CD4-positive, alpha-beta T cell treated with Interleukin-1 beta for 1 hour (primary cell): Measurements from ENCODE around the gene ZGPAT.
"Not testable (repeated sequence)": the region's sequence is repeated elsewhere in the genome, so short reads cannot be mapped to it uniquely, and the experiment has no call there.

Experiments
- DNase-seq, 2 donors: peaks; one replicate each; pipeline ENCODE4 v3.0.0-alpha.2; 2020 to 2022

Gene ZGPAT

GRCh38 chr20:63703976-63704748 lies 3.7 kb upstream of the ZGPAT start:
- DNase-seq, result no peak

DNA sequence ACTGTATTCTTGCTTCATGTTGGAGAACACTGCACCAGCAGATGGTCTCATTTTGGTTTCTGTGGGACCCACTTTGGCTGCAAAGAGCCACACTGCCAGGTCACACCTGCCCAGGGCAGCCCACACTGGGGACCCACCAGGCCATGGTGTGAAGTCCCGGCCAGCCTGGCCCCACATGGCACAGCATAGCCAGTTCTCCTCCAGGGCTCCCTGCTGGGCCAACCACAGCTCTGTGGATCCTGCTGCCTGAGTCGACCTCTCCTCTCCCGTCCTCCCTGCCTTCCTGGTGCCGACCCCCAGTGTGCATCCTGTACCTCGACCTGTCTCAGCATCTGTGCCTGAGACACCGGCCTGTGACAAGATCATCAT lies 3.1 kb upstream of the ZGPAT start:
- DNase-seq, result no peak

GRCh38 chr20:63705232-63706026 lies 2.4 kb upstream of the ZGPAT start:
- no peak for DNase-seq

DNA sequence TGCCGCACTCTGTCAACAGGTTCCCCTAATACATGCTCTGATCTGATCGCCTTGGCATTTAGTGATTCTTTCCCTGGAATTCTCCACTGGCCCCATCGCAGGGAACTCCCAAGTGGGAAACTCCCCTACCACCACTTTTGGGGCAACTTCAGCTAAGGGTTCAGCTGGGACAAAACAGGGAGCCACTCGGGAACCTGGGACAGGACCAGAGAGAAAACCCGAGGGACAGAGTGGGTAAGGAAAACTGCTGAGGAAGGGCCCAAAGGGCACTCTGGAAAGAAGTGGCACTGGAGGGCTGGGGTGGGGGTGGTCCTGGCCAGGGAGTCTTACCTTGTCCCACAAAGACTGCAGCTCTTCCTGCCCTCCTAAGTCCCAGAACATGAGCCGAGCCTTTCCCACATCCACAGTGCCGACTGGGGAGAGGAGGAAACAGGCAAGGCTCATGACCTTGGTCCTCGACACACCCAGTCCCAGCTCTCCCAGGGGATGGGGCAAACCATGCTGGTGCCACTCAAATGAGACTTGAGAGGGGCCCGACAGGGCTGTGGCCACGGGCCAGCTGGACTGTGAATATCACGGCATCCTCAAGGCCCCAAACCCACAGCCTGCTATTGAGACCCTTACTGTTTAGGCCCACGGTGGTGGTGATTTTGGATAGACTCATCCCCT lies 1.7 kb upstream of the ZGPAT start:
- no peak for DNase-seq

GRCh38 chr20:63706852-63707557 lies 834 bp upstream of the ZGPAT start:
- peak; percentile 51 to 64 for DNase-seq

GRCh38 chr20:63708301-63709148 lies 686 bp downstream of the ZGPAT start:
- DNase-seq, result no peak

DNA sequence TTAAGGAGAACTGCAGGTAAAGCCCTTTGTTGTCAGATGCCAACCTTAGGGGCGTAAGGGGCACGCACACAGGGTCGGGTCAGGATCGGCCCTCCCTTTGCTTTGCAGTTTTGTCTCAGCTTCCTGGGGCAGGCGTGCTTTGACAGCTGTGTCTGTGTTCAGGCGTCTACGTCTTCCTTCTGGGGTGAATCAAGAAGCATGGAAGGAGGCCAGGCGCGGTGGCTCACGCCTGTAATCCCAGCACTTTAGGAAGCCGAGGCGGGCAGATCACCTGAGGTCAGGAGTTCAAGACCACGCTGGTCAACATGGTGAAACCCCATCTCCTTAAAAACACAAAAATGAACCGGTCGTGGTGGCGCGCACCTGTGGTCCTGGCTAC lies 1.3 kb downstream of the ZGPAT start:
- no peak for DNase-seq

DNA sequence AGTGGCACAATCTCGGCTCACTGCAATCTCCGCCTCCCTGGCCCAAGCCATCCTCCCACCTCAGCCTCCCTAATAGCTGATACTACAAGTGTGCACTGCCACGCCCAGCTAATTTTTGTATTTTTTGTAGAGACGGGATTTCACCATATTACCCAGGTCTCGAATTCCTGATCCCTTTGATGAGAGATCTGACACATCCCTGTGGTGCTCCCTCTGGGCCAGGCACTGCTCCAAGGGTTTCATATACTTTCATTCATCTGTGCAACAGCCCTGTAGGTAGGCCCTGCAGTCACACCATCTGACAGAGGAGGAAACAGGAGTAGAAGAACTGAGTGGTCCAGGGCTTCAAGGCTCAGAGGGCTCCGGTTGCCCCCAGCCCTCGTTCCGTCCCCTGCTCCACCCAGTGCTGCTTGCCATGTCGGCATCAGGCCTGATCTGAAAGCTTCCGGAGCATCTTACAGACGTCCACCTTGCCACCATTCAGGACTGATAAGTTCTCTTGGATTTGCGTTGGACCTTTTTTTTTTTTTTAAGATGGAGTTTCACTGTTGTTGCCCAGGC lies 3.3 kb downstream of the ZGPAT start:
- no peak for DNase-seq

GRCh38 chr20:63712191-63712590 lies 4.4 kb downstream of the ZGPAT start:
- no peak for DNase-seq

- no peak for DNase-seq
Measured at GRCh38 chr20:63714858-63715257, 7.0 kb downstream of the ZGPAT start.

GRCh38 chr20:63718996-63719395 lies 11.2 kb downstream of the ZGPAT start:
- DNase-seq, result no peak

DNA sequence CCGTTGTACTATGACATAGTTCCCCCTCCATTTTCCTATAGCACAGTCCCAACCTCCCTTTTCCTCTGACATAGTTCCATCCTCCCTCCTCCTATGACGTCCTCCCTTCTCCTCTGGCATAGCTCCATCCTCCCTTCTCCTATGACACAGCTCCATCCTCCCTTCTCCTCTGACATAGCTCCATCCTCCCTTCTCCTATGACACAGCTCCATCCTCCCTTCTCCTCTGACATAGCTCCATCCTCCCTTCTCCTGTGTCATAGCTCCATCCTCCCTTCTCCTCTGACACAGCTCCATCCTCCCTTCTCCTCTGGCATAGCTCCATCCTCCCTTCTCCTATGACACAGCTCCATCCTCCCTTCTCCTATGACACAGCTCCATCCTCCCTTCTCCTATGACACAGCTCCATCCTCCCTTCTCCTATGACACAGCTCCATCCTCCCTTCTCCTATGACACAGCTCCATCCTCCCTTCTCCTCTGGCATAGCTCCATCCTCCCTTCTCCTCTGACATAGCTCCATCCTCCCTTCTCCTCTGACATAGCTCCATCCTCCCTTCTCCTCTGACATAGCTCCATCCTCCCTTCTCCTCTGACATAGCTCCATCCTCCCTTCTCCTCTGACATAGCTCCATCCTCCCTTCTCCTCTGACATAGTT lies 15.3 kb downstream of the ZGPAT start:
- DNase-seq, result not testable (repeated sequence)

GRCh38 chr20:63730189-63730733 lies 22.4 kb downstream of the ZGPAT start:
- not testable (repeated sequence) for DNase-seq

GRCh38 chr20:63731410-63731809 lies 23.6 kb downstream of the ZGPAT start:
- DNase-seq, result no peak

DNA sequence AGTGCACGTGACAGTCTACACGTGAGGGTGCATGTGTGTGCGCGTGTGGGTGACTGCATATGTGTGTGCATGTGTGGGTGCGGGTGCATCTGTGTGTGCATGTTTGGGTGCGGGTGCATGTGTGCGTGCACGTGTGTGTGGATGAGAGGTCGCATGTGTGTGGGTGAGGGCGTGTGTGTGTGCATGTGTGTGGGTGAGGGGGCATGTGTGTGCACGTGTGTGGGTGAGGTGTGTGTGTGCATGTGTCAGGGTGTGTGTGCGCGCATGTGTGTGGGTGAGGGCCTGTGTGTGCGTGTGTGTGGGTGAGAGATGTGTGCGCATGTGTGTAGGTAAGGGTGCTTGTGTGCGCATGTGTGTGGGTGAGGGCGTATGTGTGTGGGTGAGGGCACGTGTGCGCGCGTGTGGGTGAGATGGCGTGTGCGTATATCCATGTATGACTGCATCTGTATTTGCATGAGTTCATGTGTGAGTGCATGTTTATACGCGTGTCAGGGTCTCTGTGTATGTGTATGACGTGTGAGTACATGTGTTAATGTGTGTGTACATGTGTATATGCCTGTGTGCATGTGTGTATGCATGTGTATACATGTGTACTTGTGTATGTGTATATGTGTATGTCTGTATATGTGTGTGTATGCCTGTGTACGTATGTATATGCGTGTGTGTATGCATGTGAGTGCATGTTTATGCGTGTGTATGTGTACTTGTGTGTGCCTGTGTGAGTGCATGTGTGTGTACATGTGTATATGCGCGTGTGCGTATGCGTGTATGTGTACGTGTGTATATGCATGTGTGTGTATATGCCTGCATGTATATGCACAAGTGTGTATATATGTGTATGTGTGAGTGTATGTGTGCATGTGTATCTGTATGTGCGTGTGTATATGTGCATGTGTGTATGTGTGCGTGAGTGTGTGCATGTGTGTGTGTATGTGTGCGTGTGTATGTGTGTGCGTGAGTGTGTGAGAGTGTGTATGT lies 24.6 kb downstream of the ZGPAT start:
- no peak for DNase-seq

GRCh38 chr20:63733117-63733516 lies 25.3 kb downstream of the ZGPAT start:
- DNase-seq, result no peak

- DNase-seq, result no peak
Measured at GRCh38 chr20:63733579-63734081, 25.8 kb downstream of the ZGPAT start.

- no peak for DNase-seq
Measured at GRCh38 chr20:63734111-63734945, 26.5 kb downstream of the ZGPAT start.
